IMR-90 (cell line): ENCODE measurements around the gene ADCK1. TPM values are rescaled to one million over a fixed set of nuclear protein-coding genes. Genes with fewer than 3 reads are reported as not detected.

Experiments
- ATAC-seq: fragments of 200-7000 bp; cut with Tn5 transposase; 2 replicates; pipeline ENCODE4 v1.9.1; 2020; ENCODE audit warnings: low read depth, mild to moderate bottlenecking, moderate library complexity
- BruUV-seq: library from RNA; stranded (reverse); fragments of 400-500 nt; replicated peaks from 2 replicates; lab custom pipeline; 2021; lab: Mats Ljungman, UMichigan
- CTCF ChIA-PET: fragments of 300-600 bp; formaldehyde crosslinking; extraction: SDS; loops from one replicate; lab custom pipeline; 2021; ENCODE audit warnings: antibody characterized with exemption; lab: Yijun Ruan, JAX
- POLR2A ChIA-PET: fragments of 300-600 bp; sonication (Branson Sonifier 250); formaldehyde crosslinking; loops from one replicate; lab custom pipeline; 2022; ENCODE audit warnings: antibody characterized with exemption; ENCODE audit not compliant: unreplicated experiment; lab: Charles Lee
- DNase-seq: peaks from one replicate; pipeline ENCODE4 v3.0.0; 2013
- H2AFZ ChIP-seq: replicated peaks from 2 replicates; pipeline ENCODE3; 2013; ENCODE audit warnings: low read length, mild to moderate bottlenecking; ENCODE audit not compliant: poor library complexity
- H2AK5ac ChIP-seq: 2 replicates; pipeline ENCODE4 v1.6.1; 2013; ENCODE audit warnings: low read depth, low read length, inconsistent platforms
- H2AK9ac ChIP-seq: replicated peaks from 2 replicates; pipeline ENCODE3; 2013; ENCODE audit warnings: mild to moderate bottlenecking, low read depth, low read length, moderate library complexity; ENCODE audit not compliant: poor library complexity
- H2BK120ac ChIP-seq: 2 replicates; pipeline ENCODE4 v1.6.1; 2013; ENCODE audit warnings: low read depth, low read length, inconsistent platforms
- H2BK15ac ChIP-seq: 3 replicates; pipeline ENCODE4 v1.6.1; 2013; ENCODE audit warnings: low read depth, low read length, inconsistent platforms
- H2BK20ac ChIP-seq: 2 replicates; pipeline ENCODE4 v1.6.1; 2013; ENCODE audit warnings: low read depth, mild to moderate bottlenecking, inconsistent platforms, low read length, moderate library complexity
- H2BK5ac ChIP-seq: 2 replicates; pipeline ENCODE4 v1.6.1; 2013; ENCODE audit warnings: mild to moderate bottlenecking, low read depth, low read length, inconsistent platforms; ENCODE audit not compliant: poor library complexity, severe bottlenecking
- H3K14ac ChIP-seq: replicated peaks from 2 replicates; pipeline ENCODE4 v1.6.1; 2013; ENCODE audit warnings: low read depth, low read length, inconsistent platforms
- H3K18ac ChIP-seq: 2 replicates; pipeline ENCODE4 v1.6.1; 2013; ENCODE audit warnings: low read depth, low read length, control low read depth
- H3K23ac ChIP-seq: 2 replicates; pipeline ENCODE4 v1.6.1; 2013; ENCODE audit warnings: low read depth, low read length, inconsistent platforms
- H3K27ac ChIP-seq: 2 replicates; pipeline ENCODE4 v1.5.1; 2013; ENCODE audit warnings: mild to moderate bottlenecking, control low read depth, low read length; ENCODE audit not compliant: insufficient read depth
- H3K27me3 ChIP-seq: 2 replicates; pipeline ENCODE4 v1.6.1; 2013; ENCODE audit warnings: low read length; ENCODE audit not compliant: control insufficient read depth, insufficient read depth
- H3K36me3 ChIP-seq: 2 replicates; pipeline ENCODE4 v1.6.1; 2013; ENCODE audit warnings: low read length, mixed read lengths; ENCODE audit not compliant: control insufficient read depth, insufficient read depth
- H3K4ac ChIP-seq: 2 replicates; pipeline ENCODE4 v1.6.1; 2013; ENCODE audit warnings: low read depth, low read length, inconsistent platforms
- H3K4me1 ChIP-seq: 2 replicates; pipeline ENCODE4 v1.6.1; 2013; ENCODE audit warnings: low read length, mixed read lengths; ENCODE audit not compliant: control insufficient read depth, insufficient read depth
- H3K4me2 ChIP-seq: 2 replicates; pipeline ENCODE4 v1.6.1; 2013; ENCODE audit warnings: low read depth, mild to moderate bottlenecking, control low read depth, low read length, moderate library complexity
- H3K4me3 ChIP-seq: 2 replicates; pipeline ENCODE4 v1.5.1; 2013; ENCODE audit warnings: low read depth, mild to moderate bottlenecking, control low read depth, low read length, moderate library complexity; ENCODE audit not compliant: insufficient read depth
- H3K56ac ChIP-seq: 2 replicates; pipeline ENCODE4 v1.6.1; 2013; ENCODE audit warnings: low read length, inconsistent platforms; ENCODE audit not compliant: insufficient read depth; ENCODE audit errors: extremely low read depth
- H3K79me1 ChIP-seq, 2 experiments: 2 replicates each; pipeline ENCODE4 v1.6.1; 2013; ENCODE audit warnings: low read length in 2 of 2, inconsistent platforms in 1 of 2, low read depth in 1 of 2
- H3K9ac ChIP-seq: 2 replicates; pipeline ENCODE4 v1.6.1; 2013; ENCODE audit warnings: low read depth, low read length, control low read depth
- H3K9me1 ChIP-seq: 2 replicates; pipeline ENCODE4 v1.6.1; 2013; ENCODE audit warnings: low read length, inconsistent platforms; ENCODE audit not compliant: insufficient read depth
- H3K9me3 ChIP-seq: 2 replicates; pipeline ENCODE4 v1.6.1; 2013; ENCODE audit warnings: low read length; ENCODE audit not compliant: control insufficient read depth, insufficient read depth
- H4K20me1 ChIP-seq: 2 replicates; pipeline ENCODE4 v1.6.1; 2013; ENCODE audit warnings: low read length, inconsistent platforms; ENCODE audit not compliant: insufficient read depth
- H4K5ac ChIP-seq: 2 replicates; pipeline ENCODE4 v1.6.1; 2013; ENCODE audit warnings: mild to moderate bottlenecking, low read depth, low read length, control low read depth
- H4K8ac ChIP-seq, 2 experiments: 2 replicates each; pipeline ENCODE4 v1.6.1; 2013; ENCODE audit warnings: low read depth in 2 of 2, low read length in 2 of 2, control low read depth in 1 of 2, inconsistent platforms in 1 of 2
- H4K91ac ChIP-seq: 2 replicates; pipeline ENCODE4 v1.6.1; 2013; ENCODE audit warnings: low read depth, low read length, inconsistent platforms; ENCODE audit not compliant: insufficient read depth
- CHD1 ChIP-seq: IDR thresholded peaks from 2 replicates; pipeline ENCODE4 v1.6.1; 2012; ENCODE audit warnings: low read depth, low read length, improper control_type of control experiment
- MAFK ChIP-seq: IDR thresholded peaks from 2 replicates; pipeline ENCODE4 v1.6.1; 2012; ENCODE audit warnings: low read depth, low read length, improper control_type of control experiment
- MXI1 ChIP-seq: IDR thresholded peaks from 2 replicates; pipeline ENCODE4 v1.6.1; 2012; ENCODE audit warnings: low read depth, mild to moderate bottlenecking, low read length, moderate library complexity, borderline replicate concordance
- NFE2L2 ChIP-seq: fragments of 150-350 bp; IDR thresholded peaks from 2 replicates; pipeline ENCODE4 v1.6.1; 2016; ENCODE audit warnings: low read depth, mild to moderate bottlenecking, low read length
- WGBS, 2 experiments: methylation state at CpG; one replicate each; pipeline versions ENCODE4 v1.1.5 to v1.1.7; 2013; ENCODE audit warnings: missing lambda C conversion rate in 2 of 2; ENCODE audit not compliant: insufficient read length in 1 of 2; ENCODE audit errors: extremely low coverage in 2 of 2; 5-methylcytosine and 5-hydroxymethylcytosine counted together
- dilution Hi-C: fragments of 300-500 bp; cut with HindIII; formaldehyde crosslinking; loops from one replicate; pipeline ENCODE4 v1.14.3; 2018; ENCODE audit warnings: low sequenced_read_pairs; ENCODE audit not compliant: unreplicated experiment
- in situ Hi-C: fragments of 300-500 bp; cut with MboI; formaldehyde crosslinking; loops from 3 replicates; pipeline ENCODE4 v1.14.3; 2019; ENCODE audit warnings: low sequenced_read_pairs, inconsistent platforms, mixed read lengths
- intact Hi-C: fragments of 100-400 bp; cut with micrococcal nuclease; formaldehyde crosslinking; loops from 2 replicates; pipeline ENCODE4 v1.10.0; 2022
- polyA plus RNA-seq, 3 experiments: library from polyadenylated mRNA; depleted of rRNA; stranded (reverse); fragments of >200 nt; gene quantifications; 2 replicates each; pipeline ENCODE4 v1.2.3, GENCODE V29; 2012; ENCODE audit warnings: low replicate concordance in 1 of 3
- total RNA-seq: library from RNA; depleted of rRNA; stranded (reverse); fragments of >200 nt; gene quantifications from 2 replicates; pipeline ENCODE4 v1.2.3, GENCODE V29; 2012
- TF ChIP-seq, protein P1 (sequence below): conservative IDR thresholded peaks from 2 replicates; pipeline ENCODE4 v1.5.1; 2012; ENCODE audit warnings: mild to moderate bottlenecking, low read depth, low read length, improper control_type of control experiment

ADCK1 gene
- total and polyA plus RNA-seq, 2 of the 4 experiments (the other 2 are of a cell fraction) = 1.6 to 4.6 TPM

DNA sequence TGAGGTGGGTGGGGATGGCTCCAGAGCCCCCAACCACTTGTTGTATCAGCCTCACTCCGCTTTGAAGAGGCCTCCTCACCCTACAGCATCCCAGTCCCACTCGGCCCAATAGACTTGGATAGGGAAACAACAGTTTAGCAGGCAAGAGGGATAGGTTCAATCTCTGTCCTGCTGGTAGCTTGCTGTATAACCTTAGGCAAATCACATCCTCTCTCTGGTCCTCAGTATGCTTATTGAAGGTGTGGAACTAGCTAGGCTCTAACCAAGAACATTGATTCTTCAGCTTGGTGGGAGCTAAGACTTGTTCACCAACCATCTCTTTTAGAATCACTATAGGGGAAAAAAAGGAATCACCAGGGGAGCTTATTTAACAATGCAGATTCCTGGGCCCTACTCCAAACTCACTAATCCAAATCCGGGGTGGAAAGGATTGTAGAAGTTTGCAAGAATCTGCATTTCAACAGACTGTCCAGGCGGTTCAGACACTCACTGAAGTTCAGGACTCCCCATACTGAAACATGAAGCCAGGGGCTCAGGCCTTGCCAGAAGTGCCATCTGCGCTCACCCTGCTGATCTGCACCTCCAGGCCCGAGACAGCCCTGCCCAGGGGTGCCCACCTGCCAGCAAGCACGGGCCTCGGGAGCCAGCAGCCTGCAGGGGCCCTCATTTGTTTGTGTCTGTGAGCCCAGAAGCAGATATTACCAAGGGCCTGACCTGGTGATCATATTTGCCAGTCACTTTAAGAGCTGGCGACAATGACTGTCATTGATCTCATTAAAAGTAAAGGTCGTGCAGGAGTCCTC is 113.0 kb downstream of the ADCK1 start:
- Histone ChIP-seq H3K9ac (no peak overlapping the region), H3K23ac (no peak overlapping the region), H4K5ac (no peak overlapping the region), H3K56ac (no peak overlapping the region), H2BK20ac (no peak overlapping the region), H4K20me1 (no peaks in the 10 kb centered on the region), H3K4ac (no peak overlapping the region), H3K36me3 (no peaks in the 10 kb centered on the region), H3K27me3 (no peaks in the 10 kb centered on the region), H4K8ac (no peak overlapping the region), H3K4me1 (no peaks in the 10 kb centered on the region), H3K14ac (no peak overlapping the region), H4K91ac (no peak overlapping the region), H2BK120ac (no peak overlapping the region), H2BK15ac (no peak overlapping the region), H3K4me3 (no peak overlapping the region), H2BK5ac (no peak overlapping the region), H3K9me3 (no peaks in the 10 kb centered on the region), H3K4me2 (no peak overlapping the region), H3K9me1 (no peaks in the 10 kb centered on the region; the same call in 1 of the 2 replicates), H2AK5ac (no peak overlapping the region), H2AK9ac (no peak overlapping the region), H2AFZ (no peak overlapping the region), H3K27ac (no peak overlapping the region), H3K18ac (no peak overlapping the region), H3K79me1 (no peaks in the 10 kb centered on the region)
- intact Hi-C loops (no loop called here), dilution Hi-C loops (no loop called here), in situ Hi-C loops (no loop called here)
- DNase-seq = no peak
- no TSS peak for BruUV-seq
- 40% methylated on average over 5 of the region's 10 CpGs; no CpG with 5 or more reads in 1 of the 2 experiments for WGBS, 2 experiments
- ChIA-PET POLR2A (no interaction called here), CTCF (no interaction called here)
- TF ChIP-seq MXI1 (no peak), NFE2L2 (no peak), MAFK (no peak), CHD1 (no peak)
- TF ChIP-seq, protein P1, sequence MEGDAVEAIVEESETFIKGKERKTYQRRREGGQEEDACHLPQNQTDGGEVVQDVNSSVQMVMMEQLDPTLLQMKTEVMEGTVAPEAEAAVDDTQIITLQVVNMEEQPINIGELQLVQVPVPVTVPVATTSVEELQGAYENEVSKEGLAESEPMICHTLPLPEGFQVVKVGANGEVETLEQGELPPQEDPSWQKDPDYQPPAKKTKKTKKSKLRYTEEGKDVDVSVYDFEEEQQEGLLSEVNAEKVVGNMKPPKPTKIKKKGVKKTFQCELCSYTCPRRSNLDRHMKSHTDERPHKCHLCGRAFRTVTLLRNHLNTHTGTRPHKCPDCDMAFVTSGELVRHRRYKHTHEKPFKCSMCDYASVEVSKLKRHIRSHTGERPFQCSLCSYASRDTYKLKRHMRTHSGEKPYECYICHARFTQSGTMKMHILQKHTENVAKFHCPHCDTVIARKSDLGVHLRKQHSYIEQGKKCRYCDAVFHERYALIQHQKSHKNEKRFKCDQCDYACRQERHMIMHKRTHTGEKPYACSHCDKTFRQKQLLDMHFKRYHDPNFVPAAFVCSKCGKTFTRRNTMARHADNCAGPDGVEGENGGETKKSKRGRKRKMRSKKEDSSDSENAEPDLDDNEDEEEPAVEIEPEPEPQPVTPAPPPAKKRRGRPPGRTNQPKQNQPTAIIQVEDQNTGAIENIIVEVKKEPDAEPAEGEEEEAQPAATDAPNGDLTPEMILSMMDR = no peak
- no peak for ATAC-seq
